Keratinocyte (primary cell): ENCODE data around the gene CCNI. TPM values are rescaled to one million over a fixed set of nuclear protein-coding genes. Genes with fewer than 3 reads are reported as not detected.

Experiments
- DNase-seq: peaks from one replicate; pipeline ENCODE4 v3.0.0-alpha.2; 2011; ENCODE audit warnings: low read depth, missing footprints, low spot score
- FAIRE-seq: peaks from 2 replicates; lab custom pipeline; 2011; peaks lifted over from hg19 to GRCh38; lab: Jason Lieb, UNC
- H2AFZ ChIP-seq: 2 replicates; pipeline ENCODE4 v1.6.0; 2012; ENCODE audit warnings: low read length, control low read depth, inconsistent platforms; ENCODE audit not compliant: control insufficient read depth
- H3K27ac ChIP-seq: 2 replicates; pipeline ENCODE4 v1.5.1; 2011; ENCODE audit warnings: low read length; ENCODE audit not compliant: control insufficient read depth, insufficient read depth
- H3K27me3 ChIP-seq: 3 replicates; pipeline ENCODE4 v1.6.0; 2011; ENCODE audit warnings: low read length; ENCODE audit not compliant: control insufficient read depth, insufficient read depth; ENCODE audit errors: extremely low read depth
- H3K36me3 ChIP-seq, 2 experiments: 2 replicates in 1 of 2; 3 replicates in 1 of 2; pipeline ENCODE4 v1.5.1; 2011; ENCODE audit warnings: low read length in 2 of 2, mild to moderate bottlenecking in 1 of 2; ENCODE audit not compliant: control insufficient read depth in 2 of 2, insufficient read depth in 2 of 2; ENCODE audit errors: extremely low read depth in 1 of 2
- H3K4me1 ChIP-seq: 3 replicates; pipeline ENCODE4 v1.5.1; 2011; ENCODE audit warnings: low read length; ENCODE audit not compliant: control insufficient read depth, insufficient read depth; ENCODE audit errors: extremely low read depth
- H3K4me2 ChIP-seq: 3 replicates; pipeline ENCODE4 v1.6.0; 2011; ENCODE audit warnings: low read depth, low read length; ENCODE audit not compliant: control insufficient read depth, insufficient read depth; ENCODE audit errors: extremely low read depth
- H3K4me3 ChIP-seq, 3 experiments: fragments of 200-600 bp in 1 of 3; sonication (generic) in 1 of 3; 2 replicates in 2 of 3; 3 replicates in 1 of 3; pipeline ENCODE4 v1.5.1; 2011 to 2016; ENCODE audit warnings: low read length in 3 of 3, mild to moderate bottlenecking in 3 of 3, control low read depth in 2 of 3, inconsistent platforms in 1 of 3, low read depth in 1 of 3, mixed read lengths in 1 of 3, mixed run types in 1 of 3, moderate library complexity in 1 of 3; ENCODE audit not compliant: control insufficient read depth in 2 of 3, insufficient read depth in 2 of 3; ENCODE audit errors: extremely low read depth in 1 of 3
- H3K79me2 ChIP-seq: 2 replicates; pipeline ENCODE4 v1.6.0; 2012; ENCODE audit warnings: low read length; ENCODE audit not compliant: control insufficient read depth, insufficient read depth
- H3K9ac ChIP-seq: 3 replicates; pipeline ENCODE4 v1.6.0; 2011; ENCODE audit warnings: low read length; ENCODE audit not compliant: control insufficient read depth, insufficient read depth; ENCODE audit errors: extremely low read depth
- H3K9me1 ChIP-seq: 3 replicates; pipeline ENCODE4 v1.6.0; 2011; ENCODE audit warnings: low read length; ENCODE audit not compliant: control insufficient read depth, insufficient read depth; ENCODE audit errors: extremely low read depth
- H3K9me3 ChIP-seq: 2 replicates; pipeline ENCODE4 v1.5.1; 2012; ENCODE audit warnings: low read depth, low read length; ENCODE audit not compliant: control insufficient read depth
- H4K20me1 ChIP-seq: 3 replicates; pipeline ENCODE4 v1.6.0; 2011; ENCODE audit warnings: low read length; ENCODE audit not compliant: control insufficient read depth, insufficient read depth; ENCODE audit errors: extremely low read depth
- EZH2 ChIP-seq: IDR thresholded peaks from one replicate; pipeline ENCODE4 v1.6.1; 2012; ENCODE audit warnings: inconsistent platforms, mild to moderate bottlenecking, low read length, moderate library complexity
- dilution Hi-C: fragments of 300-500 bp; cut with MboI; formaldehyde crosslinking; loops from one replicate; pipeline ENCODE4 v1.7.0; 2020; ENCODE audit warnings: low sequenced_read_pairs; ENCODE audit not compliant: extremely low pct_ligation_motif_present
- polyA plus RNA-seq, 5 experiments: library from polyadenylated mRNA; depleted of rRNA in 3 of 5; stranded (reverse) in 3 of 5; stranded (forward) in 1 of 5; unstranded in 1 of 5; fragments of >200 nt; gene quantifications; 1 replicate in 1 of 5; 2 replicates in 3 of 5; 3 replicates in 1 of 5; pipeline versions ENCODE4 v1.2.1 to v1.2.3, GENCODE V29; 2011 to 2012; ENCODE audit warnings: missing spikeins in 2 of 5, low read depth in 1 of 5, low replicate concordance in 1 of 5
- TF ChIP-seq, protein P1 (sequence below), 3 experiments: IDR thresholded peaks in 1 of 3; conservative IDR thresholded peaks in 1 of 3; optimal IDR thresholded peaks in 1 of 3; 2 replicates in 2 of 3; 3 replicates in 1 of 3; pipeline versions ENCODE3 to v1.5.1; 2011; ENCODE audit warnings: low read length in 3 of 3, mild to moderate bottlenecking in 3 of 3, moderate library complexity in 2 of 3, control low read depth in 1 of 3, inconsistent platforms in 1 of 3; ENCODE audit not compliant: insufficient read depth in 2 of 3; ENCODE audit errors: extremely low read depth in 1 of 3

Gene CCNI
- polyA plus RNA-seq, 1 donor (not counting 4 experiments of a cell fraction or from before 2014, with no cell fraction given): 150 TPM

DNA sequence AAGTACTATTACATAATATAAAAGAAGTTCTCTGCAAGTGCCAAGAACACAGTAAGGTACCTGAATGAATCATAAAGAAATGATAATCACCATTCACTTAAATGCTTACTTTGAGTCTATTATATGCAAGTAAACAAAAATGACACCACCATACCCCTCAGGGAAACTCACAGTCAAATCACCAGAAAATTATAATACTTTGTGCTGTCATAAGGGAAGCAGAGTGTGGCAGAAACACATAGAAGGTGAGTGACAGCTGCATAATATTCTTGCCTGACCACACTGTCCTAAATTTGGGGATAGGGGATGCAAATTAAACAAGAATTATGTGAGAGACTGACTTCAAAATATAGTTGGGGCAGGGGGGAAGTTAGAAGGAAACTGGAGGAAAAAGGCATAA, 12.9 kb downstream of the CCNI start:
- no peak overlapping the region for H3K4me2 ChIP-seq
- TF ChIP-seq EZH2: no peak
- TF ChIP-seq, protein P1, sequence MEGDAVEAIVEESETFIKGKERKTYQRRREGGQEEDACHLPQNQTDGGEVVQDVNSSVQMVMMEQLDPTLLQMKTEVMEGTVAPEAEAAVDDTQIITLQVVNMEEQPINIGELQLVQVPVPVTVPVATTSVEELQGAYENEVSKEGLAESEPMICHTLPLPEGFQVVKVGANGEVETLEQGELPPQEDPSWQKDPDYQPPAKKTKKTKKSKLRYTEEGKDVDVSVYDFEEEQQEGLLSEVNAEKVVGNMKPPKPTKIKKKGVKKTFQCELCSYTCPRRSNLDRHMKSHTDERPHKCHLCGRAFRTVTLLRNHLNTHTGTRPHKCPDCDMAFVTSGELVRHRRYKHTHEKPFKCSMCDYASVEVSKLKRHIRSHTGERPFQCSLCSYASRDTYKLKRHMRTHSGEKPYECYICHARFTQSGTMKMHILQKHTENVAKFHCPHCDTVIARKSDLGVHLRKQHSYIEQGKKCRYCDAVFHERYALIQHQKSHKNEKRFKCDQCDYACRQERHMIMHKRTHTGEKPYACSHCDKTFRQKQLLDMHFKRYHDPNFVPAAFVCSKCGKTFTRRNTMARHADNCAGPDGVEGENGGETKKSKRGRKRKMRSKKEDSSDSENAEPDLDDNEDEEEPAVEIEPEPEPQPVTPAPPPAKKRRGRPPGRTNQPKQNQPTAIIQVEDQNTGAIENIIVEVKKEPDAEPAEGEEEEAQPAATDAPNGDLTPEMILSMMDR (optimal IDR thresholded peaks at IDR 0.05 in 1 of 3, IDR thresholded peaks at IDR 0.05 in 1 of 3, conservative IDR thresholded peaks at IDR 0.05 in 1 of 3; ENCODE audit: extremely low read depth in 1 of 3, insufficient read depth in 2 of 3, low read length in 3 of 3): no peak
- no peak overlapping the region for H3K4me3 ChIP-seq
- H3K4me1 ChIP-seq: no peaks in the 10 kb centered on the region
- dilution Hi-C loops: no loop called here
- H3K79me2 ChIP-seq: peaks cover 80% of the 10 kb centered on the region
- H2AFZ ChIP-seq: no peak overlapping the region
- H3K27me3 ChIP-seq: no peaks in the 10 kb centered on the region
- peaks cover 14% of the 10 kb centered on the region in 2 experiments for H3K36me3 ChIP-seq
- FAIRE-seq: no peak
- H3K9me3 ChIP-seq: no peaks in the 10 kb centered on the region
- peaks cover 2% of the 10 kb centered on the region for H4K20me1 ChIP-seq
- H3K9ac ChIP-seq: no peak overlapping the region
- H3K9me1 ChIP-seq: no peaks in the 10 kb centered on the region
- DNase-seq: no peak
- no peak overlapping the region for H3K27ac ChIP-seq

DNA sequence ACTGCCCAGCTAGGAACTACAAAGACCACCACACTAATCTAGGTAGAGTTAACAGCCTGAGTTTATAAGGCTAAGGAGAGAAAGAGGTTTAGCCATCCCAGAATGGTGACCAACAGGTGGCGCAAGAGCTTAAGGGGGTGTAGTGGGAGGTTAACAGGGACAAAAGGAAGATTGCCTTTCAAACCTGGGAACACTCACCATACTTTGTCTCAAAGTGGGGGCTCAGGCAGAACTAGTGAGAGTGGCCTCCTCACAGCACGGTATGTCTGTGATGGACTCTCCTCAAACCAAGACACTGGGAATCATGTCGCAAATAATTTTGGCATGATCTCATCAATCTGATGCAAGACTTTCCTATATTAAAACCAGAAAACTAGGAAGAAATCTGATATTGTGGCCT, 23.4 kb downstream of the CCNI start:
- Histone ChIP-seq H3K9me1 (no peaks in the 10 kb centered on the region), H3K79me2 (peaks cover 18% of the 10 kb centered on the region), H2AFZ (no peak overlapping the region), H3K9me3 (no peaks in the 10 kb centered on the region), H3K36me3 (peaks cover 12 to 42% of the 10 kb centered on the region in 2 experiments), H3K9ac (no peak overlapping the region), H3K27me3 (no peaks in the 10 kb centered on the region), H3K27ac (peak overlapping the region; percentile 44), H3K4me3 (no peak overlapping the region), H4K20me1 (no peaks in the 10 kb centered on the region), H3K4me1 (peaks cover 26% of the 10 kb centered on the region), H3K4me2 (no peak overlapping the region)
- TF ChIP-seq EZH2: no peak
- TF ChIP-seq, protein P1 (optimal IDR thresholded peaks at IDR 0.05 in 1 of 3, IDR thresholded peaks at IDR 0.05 in 1 of 3, conservative IDR thresholded peaks at IDR 0.05 in 1 of 3; ENCODE audit: extremely low read depth in 1 of 3, insufficient read depth in 2 of 3, low read length in 3 of 3): peak; percentile 67 to 82 (median 80)
- FAIRE-seq (peak; percentile 86), DNase-seq (no peak)
- dilution Hi-C loops: no loop called here
